ENCODE results near the gene ABT1.

The ABT1 gene

GRCh38 chr6:26555505-26556262 lies 41.1 kb upstream of the ABT1 start:
- Histone ChIP-seq H4K20me1 (ENCODE audit: low read depth, low read length) (no peaks in the 10 kb centered on the region), H2AFZ (ENCODE audit: low read depth, low read length, severe bottlenecking) (no peak overlapping the region), H3F3A (ENCODE audit: insufficient read depth) (peaks cover 43% of the 10 kb centered on the region), H3K27me3 (ENCODE audit: low read length) (no peaks in the 10 kb centered on the region), H3K79me2 (ENCODE audit: insufficient read depth, low read length) (no peaks in the 10 kb centered on the region), H3K4me2 (ENCODE audit: low read depth, low read length, poor library complexity, severe bottlenecking) (peak overlapping the region; percentile 86), H3K9me3 (ENCODE audit: insufficient read depth, low read length) (no peaks in the 10 kb centered on the region), H3K9me2 (replicated peaks; ENCODE audit: insufficient read depth, low read length) (no peaks in the 10 kb centered on the region), H3K36me3 (ENCODE audit: low read length) (no peaks in the 10 kb centered on the region), H3K9ac (ENCODE audit: low read length) (no peak overlapping the region), H3K27ac (ENCODE audit: low read depth, low read length) (no peak overlapping the region), H3K4me3 (ENCODE audit: insufficient read depth, low read length, poor library complexity, severe bottlenecking) (no peak overlapping the region)
- TF ChIP-seq EZH2phosphoT487 (conservative IDR thresholded peaks at IDR 0.05; ENCODE audit: low read length) (no peak), CTCF (IDR thresholded peaks at IDR 0.05; ENCODE audit: insufficient read depth, low read length, poor library complexity, severe bottlenecking) (no peak)

DNA sequence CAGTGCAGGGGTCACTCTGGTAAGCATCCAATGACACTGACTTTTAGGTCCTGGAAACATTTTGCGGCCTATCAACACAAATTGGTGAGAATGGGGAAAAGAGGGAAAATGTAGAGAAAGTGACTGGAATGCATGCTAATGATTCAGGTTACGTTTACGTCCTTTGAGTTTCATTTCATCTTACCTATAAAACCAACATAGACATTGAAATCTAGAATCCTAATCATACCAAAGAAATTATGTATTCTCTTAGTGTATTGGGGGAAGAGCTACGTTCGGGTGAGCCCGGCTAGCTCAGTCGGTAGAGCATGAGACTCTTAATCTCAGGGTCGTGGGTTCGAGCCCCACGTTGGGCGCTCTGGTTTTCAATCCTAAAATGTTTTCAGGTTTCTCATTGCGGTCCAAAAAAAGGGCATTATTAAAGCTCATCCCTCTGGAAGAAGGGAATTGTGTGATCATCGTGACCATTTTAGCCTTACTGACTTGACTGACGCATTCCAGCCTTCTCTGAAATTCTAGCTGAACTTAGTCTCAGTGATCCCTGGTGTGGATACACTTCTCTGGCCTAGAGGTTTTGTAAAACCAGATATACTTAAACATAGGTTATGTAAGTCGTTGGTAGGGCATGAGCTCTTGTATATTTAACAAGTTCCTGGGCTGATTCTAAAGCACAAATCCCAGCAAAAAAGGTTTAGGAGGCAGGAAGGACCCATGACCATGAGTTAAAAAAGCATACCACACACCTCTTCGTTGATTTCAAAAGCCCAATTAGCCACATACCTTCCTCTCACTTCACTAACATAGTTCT lies 40.3 kb upstream of the ABT1 start:
- H3K27ac ChIP-seq (ENCODE audit: low read depth, low read length): no peak overlapping the region
- H3K4me3 ChIP-seq (ENCODE audit: insufficient read depth, low read length, poor library complexity, severe bottlenecking): no peak overlapping the region
- peaks cover 39% of the 10 kb centered on the region for H3F3A ChIP-seq (ENCODE audit: insufficient read depth)
- H3K79me2 ChIP-seq (ENCODE audit: insufficient read depth, low read length): no peaks in the 10 kb centered on the region
- no peaks in the 10 kb centered on the region for H3K27me3 ChIP-seq (ENCODE audit: low read length)
- H3K9me3 ChIP-seq (ENCODE audit: insufficient read depth, low read length): no peaks in the 10 kb centered on the region
- no peaks in the 10 kb centered on the region for H3K36me3 ChIP-seq (ENCODE audit: low read length)
- H3K4me2 ChIP-seq (ENCODE audit: low read depth, low read length, poor library complexity, severe bottlenecking): no peak overlapping the region
- no peak overlapping the region for H2AFZ ChIP-seq (ENCODE audit: low read depth, low read length, severe bottlenecking)
- no peaks in the 10 kb centered on the region for H4K20me1 ChIP-seq (ENCODE audit: low read depth, low read length)
- no peak for TF ChIP-seq EZH2phosphoT487 (conservative IDR thresholded peaks at IDR 0.05; ENCODE audit: low read length)
- TF ChIP-seq CTCF (IDR thresholded peaks at IDR 0.05; ENCODE audit: insufficient read depth, low read length, poor library complexity, severe bottlenecking): no peak
- H3K9ac ChIP-seq (ENCODE audit: low read length): no peak overlapping the region
- H3K9me2 ChIP-seq (replicated peaks; ENCODE audit: insufficient read depth, low read length): no peaks in the 10 kb centered on the region

DNA sequence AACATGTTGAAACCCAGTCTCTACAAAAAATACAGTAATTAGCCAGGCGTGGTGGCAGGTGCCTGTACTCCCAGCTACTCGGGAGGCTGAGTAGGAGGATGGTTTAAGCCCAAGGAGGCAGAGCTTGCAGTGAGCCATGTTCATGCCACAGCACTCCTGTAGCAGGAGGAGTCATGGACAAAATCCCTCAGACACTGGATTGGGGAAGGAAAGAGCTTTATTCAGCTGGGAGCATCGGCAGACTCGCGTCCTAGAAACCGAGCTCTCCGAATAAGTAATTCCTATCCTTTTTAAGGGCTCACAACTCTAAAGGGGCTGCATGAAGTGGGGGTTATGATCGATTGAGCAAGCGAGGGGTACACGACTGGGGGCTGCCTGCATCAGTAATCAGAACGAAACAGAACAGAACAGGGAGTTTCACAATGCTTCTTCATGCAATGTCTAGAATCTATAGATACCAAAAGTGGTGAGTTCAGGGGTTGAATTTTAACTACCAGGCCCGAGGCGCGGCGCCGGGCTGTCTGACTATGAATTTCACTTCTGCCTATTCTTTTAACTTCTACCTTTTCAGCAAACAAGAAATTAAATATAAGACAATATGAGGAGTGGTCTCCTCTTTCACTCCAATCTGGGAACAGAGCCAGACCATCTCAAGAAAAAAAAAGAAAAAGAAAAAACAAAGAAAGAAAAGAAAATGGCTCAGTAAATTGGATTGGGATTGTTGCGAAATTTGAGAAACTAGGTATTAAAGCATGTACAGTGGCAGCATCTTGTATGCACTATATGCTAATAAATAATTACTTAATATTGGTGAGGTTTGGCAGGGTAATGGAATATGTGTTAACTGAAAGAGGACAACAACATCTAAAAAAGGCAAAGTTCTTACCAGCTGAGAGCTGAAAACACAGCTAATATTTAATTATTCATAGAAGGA lies 35.0 kb upstream of the ABT1 start:
- Histone ChIP-seq H3K9me3 (ENCODE audit: insufficient read depth, low read length) (no peaks in the 10 kb centered on the region), H4K20me1 (ENCODE audit: low read depth, low read length) (no peaks in the 10 kb centered on the region), H3K4me2 (ENCODE audit: low read depth, low read length, poor library complexity, severe bottlenecking) (no peak overlapping the region), H3K36me3 (ENCODE audit: low read length) (no peaks in the 10 kb centered on the region), H3F3A (ENCODE audit: insufficient read depth) (no peaks in the 10 kb centered on the region), H2AFZ (ENCODE audit: low read depth, low read length, severe bottlenecking) (no peak overlapping the region), H3K9ac (ENCODE audit: low read length) (no peak overlapping the region), H3K9me2 (replicated peaks; ENCODE audit: insufficient read depth, low read length) (no peaks in the 10 kb centered on the region), H3K4me3 (ENCODE audit: insufficient read depth, low read length, poor library complexity, severe bottlenecking) (no peak overlapping the region), H3K27me3 (ENCODE audit: low read length) (no peaks in the 10 kb centered on the region), H3K27ac (ENCODE audit: low read depth, low read length) (no peak overlapping the region), H3K79me2 (ENCODE audit: insufficient read depth, low read length) (no peaks in the 10 kb centered on the region)
- TF ChIP-seq CTCF (IDR thresholded peaks at IDR 0.05; ENCODE audit: insufficient read depth, low read length, poor library complexity, severe bottlenecking): no peak
